ENCODE measurements around the gene SCRN1.

- TF ChIP-seq CTCF (IDR thresholded peaks at IDR 0.05) = no peak
- TF ChIP-seq POLR2A (IDR thresholded peaks at IDR 0.05) = no peak
- TF ChIP-seq POLR2AphosphoS5 (IDR thresholded peaks at IDR 0.05) = no peak
These were observed 44.9 kb upstream of the SCRN1 start for GRCh38 chr7:30034501-30034900.

Data from prostate gland (tissue), 2 donors.